ENCODE data around the gene C11orf71.

DNA sequence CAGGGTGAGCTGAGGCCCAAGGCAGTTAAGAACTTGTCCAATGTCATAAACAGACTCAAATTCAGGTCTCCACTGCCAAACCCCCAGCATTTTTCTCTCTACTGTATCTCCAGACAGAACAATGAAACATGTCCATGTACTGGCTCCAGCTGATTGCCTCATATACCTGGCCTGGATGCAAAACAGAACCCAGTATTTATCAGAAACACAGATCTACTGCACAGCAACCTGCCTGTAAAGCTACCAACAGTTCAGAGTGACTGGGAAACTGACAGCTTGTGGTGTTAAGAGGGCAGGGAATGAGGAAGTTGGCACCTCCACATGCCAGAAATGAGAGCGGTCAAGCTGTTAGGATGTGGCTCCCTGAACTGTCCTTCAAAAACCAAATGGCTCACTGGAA lies 41.6 kb downstream of the C11orf71 start:
- TF ChIP-seq, protein P1, sequence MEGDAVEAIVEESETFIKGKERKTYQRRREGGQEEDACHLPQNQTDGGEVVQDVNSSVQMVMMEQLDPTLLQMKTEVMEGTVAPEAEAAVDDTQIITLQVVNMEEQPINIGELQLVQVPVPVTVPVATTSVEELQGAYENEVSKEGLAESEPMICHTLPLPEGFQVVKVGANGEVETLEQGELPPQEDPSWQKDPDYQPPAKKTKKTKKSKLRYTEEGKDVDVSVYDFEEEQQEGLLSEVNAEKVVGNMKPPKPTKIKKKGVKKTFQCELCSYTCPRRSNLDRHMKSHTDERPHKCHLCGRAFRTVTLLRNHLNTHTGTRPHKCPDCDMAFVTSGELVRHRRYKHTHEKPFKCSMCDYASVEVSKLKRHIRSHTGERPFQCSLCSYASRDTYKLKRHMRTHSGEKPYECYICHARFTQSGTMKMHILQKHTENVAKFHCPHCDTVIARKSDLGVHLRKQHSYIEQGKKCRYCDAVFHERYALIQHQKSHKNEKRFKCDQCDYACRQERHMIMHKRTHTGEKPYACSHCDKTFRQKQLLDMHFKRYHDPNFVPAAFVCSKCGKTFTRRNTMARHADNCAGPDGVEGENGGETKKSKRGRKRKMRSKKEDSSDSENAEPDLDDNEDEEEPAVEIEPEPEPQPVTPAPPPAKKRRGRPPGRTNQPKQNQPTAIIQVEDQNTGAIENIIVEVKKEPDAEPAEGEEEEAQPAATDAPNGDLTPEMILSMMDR (IDR thresholded peaks at IDR 0.05) = no peak
- TF ChIP-seq EZH2 (IDR thresholded peaks at IDR 0.05; ENCODE audit: borderline replicate concordance, insufficient read depth, low read depth, low read length, poor library complexity, severe bottlenecking) = no peak

Data from B cell (primary cell).